ENCODE results near the gene EEF1A2. TPM values are rescaled to one million over a fixed set of nuclear protein-coding genes. Genes with fewer than 3 reads are reported as not detected.

EEF1A2 gene
- total and polyA plus RNA-seq, 4 donors = 79.9 to 690 (median 431) TPM

GRCh38 chr20:63442100-63442493, 56.8 kb downstream of the EEF1A2 start:
- no peak overlapping the region for H3K27ac ChIP-seq (ENCODE audit: low read depth, low read length)
- H3K4me3 ChIP-seq (ENCODE audit: low read depth, low read length) = no peak overlapping the region
- H3K9me3 ChIP-seq (ENCODE audit: control insufficient read depth, insufficient read depth, low read length) = no peaks in the 10 kb centered on the region
- 61% methylated on average over 9 of the region's 11 CpGs for WGBS (ENCODE audit: insufficient coverage)
- H3K4me1 ChIP-seq (ENCODE audit: control insufficient read depth, insufficient read depth, low read length) = peaks cover 32% of the 10 kb centered on the region
- peaks cover 63% of the 10 kb centered on the region for H3K36me3 ChIP-seq (ENCODE audit: control insufficient read depth, insufficient read depth, low read length)
- peak in 2 of 6 donors; percentile 68 to 73 for DNase-seq (ENCODE audit: low read depth in 4 of 6, low spot score in 6 of 6)
- no peaks in the 10 kb centered on the region for H3K27me3 ChIP-seq (ENCODE audit: control insufficient read depth, insufficient read depth, low read length)

- Histone ChIP-seq H3K4me1 (ENCODE audit: control insufficient read depth, insufficient read depth, low read length) (peaks cover 26% of the 10 kb centered on the region), H3K4me3 (ENCODE audit: low read depth, low read length) (no peak overlapping the region), H3K27ac (ENCODE audit: low read depth, low read length) (no peak overlapping the region), H3K9me3 (ENCODE audit: control insufficient read depth, insufficient read depth, low read length) (no peaks in the 10 kb centered on the region), H3K27me3 (ENCODE audit: control insufficient read depth, insufficient read depth, low read length) (no peaks in the 10 kb centered on the region), H3K36me3 (ENCODE audit: control insufficient read depth, insufficient read depth, low read length) (peaks cover 65% of the 10 kb centered on the region)
- DNase-seq (ENCODE audit: low read depth in 4 of 6, low spot score in 6 of 6) = no peak
- WGBS (ENCODE audit: insufficient coverage) = 69% methylated on average over 17 of the region's 22 CpGs
These were observed 57.5 kb downstream of the EEF1A2 start for GRCh38 chr20:63441136-63442099.

- H3K27me3 ChIP-seq (ENCODE audit: control insufficient read depth, insufficient read depth, low read length) = no peaks in the 10 kb centered on the region
- 87% methylated on average over 24 of the region's 26 CpGs for WGBS (ENCODE audit: insufficient coverage)
- peaks cover 65% of the 10 kb centered on the region for H3K36me3 ChIP-seq (ENCODE audit: control insufficient read depth, insufficient read depth, low read length)
- no peaks in the 10 kb centered on the region for H3K9me3 ChIP-seq (ENCODE audit: control insufficient read depth, insufficient read depth, low read length)
- H3K4me3 ChIP-seq (ENCODE audit: low read depth, low read length) = no peak overlapping the region
- peaks cover 21% of the 10 kb centered on the region for H3K4me1 ChIP-seq (ENCODE audit: control insufficient read depth, insufficient read depth, low read length)
- H3K27ac ChIP-seq (ENCODE audit: low read depth, low read length) = no peak overlapping the region
- no peak for DNase-seq (ENCODE audit: low read depth in 4 of 6, low spot score in 6 of 6)
These were observed 58.4 kb downstream of the EEF1A2 start for GRCh38 chr20:63440366-63440955.

GRCh38 chr20:63439866-63440265, 59.0 kb downstream of the EEF1A2 start:
- Histone ChIP-seq H3K9me3 (ENCODE audit: control insufficient read depth, insufficient read depth, low read length) (no peaks in the 10 kb centered on the region), H3K36me3 (ENCODE audit: control insufficient read depth, insufficient read depth, low read length) (peaks cover 59% of the 10 kb centered on the region), H3K4me1 (ENCODE audit: control insufficient read depth, insufficient read depth, low read length) (peaks cover 21% of the 10 kb centered on the region), H3K4me3 (ENCODE audit: low read depth, low read length) (no peak overlapping the region), H3K27me3 (ENCODE audit: control insufficient read depth, insufficient read depth, low read length) (no peaks in the 10 kb centered on the region), H3K27ac (ENCODE audit: low read depth, low read length) (no peak overlapping the region)
- WGBS (ENCODE audit: insufficient coverage) = 92% methylated on average over 14 of the region's 15 CpGs
- no peak for DNase-seq (ENCODE audit: low read depth in 4 of 6, low spot score in 6 of 6)

- no peak for DNase-seq (ENCODE audit: low read depth in 4 of 6, low spot score in 6 of 6)
- Histone ChIP-seq H3K27me3 (ENCODE audit: control insufficient read depth, insufficient read depth, low read length) (no peaks in the 10 kb centered on the region), H3K4me3 (ENCODE audit: low read depth, low read length) (no peak overlapping the region), H3K36me3 (ENCODE audit: control insufficient read depth, insufficient read depth, low read length) (peaks cover 60% of the 10 kb centered on the region), H3K9me3 (ENCODE audit: control insufficient read depth, insufficient read depth, low read length) (no peaks in the 10 kb centered on the region), H3K27ac (ENCODE audit: low read depth, low read length) (no peak overlapping the region), H3K4me1 (ENCODE audit: control insufficient read depth, insufficient read depth, low read length) (peaks cover 25% of the 10 kb centered on the region)
- 93% methylated on average over 12 of the region's 12 CpGs for WGBS (ENCODE audit: insufficient coverage)
These were observed 60.8 kb downstream of the EEF1A2 start for GRCh38 chr20:63438121-63438520.

Other genes starting within 250 kb of the EEF1A2 start
- 10 to 100 TPM; 38.7 to 41.3 TPM for gene NKAIN4, start 244.6 kb downstream of the EEF1A2 start, total RNA-seq
- 100 to 1,000 TPM; 126 to 153 TPM for gene NKAIN4, start 244.6 kb downstream of the EEF1A2 start, polyA plus RNA-seq (ENCODE audit: insufficient read length in 2 of 2)
- gene ARFGAP1, start 226.3 kb downstream of the EEF1A2 start, total RNA-seq = 10 to 100 TPM; 35.3 to 68.9 TPM
- gene ARFGAP1, start 226.3 kb downstream of the EEF1A2 start, polyA plus RNA-seq (ENCODE audit: insufficient read length in 2 of 2) = 100 to 1,000 TPM in 1 of 2 donors, 10 to 100 TPM in 1; 97.7 to 116 TPM
- 10 to 100 TPM; 10.3 to 14.4 TPM for gene COL20A1, start 205.9 kb downstream of the EEF1A2 start, total RNA-seq
- gene COL20A1, start 205.9 kb downstream of the EEF1A2 start, polyA plus RNA-seq (ENCODE audit: insufficient read length in 2 of 2) = 10 to 100 TPM; 50.0 to 50.9 TPM
- 10 to 100 TPM in 1 of 2 donors, 1 to 10 TPM in 1; 5.5 to 13.0 TPM for gene CHRNA4, start 137.7 kb downstream of the EEF1A2 start, total RNA-seq
- 10 to 100 TPM; 54.0 to 64.2 TPM for gene CHRNA4, start 137.7 kb downstream of the EEF1A2 start, polyA plus RNA-seq (ENCODE audit: insufficient read length in 2 of 2)
- 10 to 100 TPM; 30.7 to 66.5 TPM for gene KCNQ2, start 26.4 kb downstream of the EEF1A2 start, total RNA-seq
- gene KCNQ2, start 26.4 kb downstream of the EEF1A2 start, polyA plus RNA-seq (ENCODE audit: insufficient read length in 2 of 2) = 100 to 1,000 TPM; 140 to 155 TPM
- gene PPDPF, start 21.7 kb upstream of the EEF1A2 start, total RNA-seq = 10 to 100 TPM; 19.9 to 74.0 TPM
- gene PPDPF, start 21.7 kb upstream of the EEF1A2 start, polyA plus RNA-seq (ENCODE audit: insufficient read length in 2 of 2) = 100 to 1,000 TPM; 458 to 467 TPM
- under 1 TPM in 1 of 2 donors, not detected in 1; 0.06 TPM for gene PTK6, start 38.3 kb upstream of the EEF1A2 start, total RNA-seq
- 1 to 10 TPM; 1.1 to 2.1 TPM for gene PTK6, start 38.3 kb upstream of the EEF1A2 start, polyA plus RNA-seq (ENCODE audit: insufficient read length in 2 of 2)
- not detected for gene SRMS, start 48.7 kb upstream of the EEF1A2 start, total RNA-seq
- gene SRMS, start 48.7 kb upstream of the EEF1A2 start, polyA plus RNA-seq (ENCODE audit: insufficient read length in 2 of 2) = under 1 TPM; 0.22 to 0.42 TPM
- gene FNDC11, start 55.1 kb upstream of the EEF1A2 start, total RNA-seq = 1 to 10 TPM; 1.0 to 1.1 TPM
- gene FNDC11, start 55.1 kb upstream of the EEF1A2 start, polyA plus RNA-seq (ENCODE audit: insufficient read length in 2 of 2) = under 1 TPM; 0.93 to 0.99 TPM
- gene HELZ2, start 75.2 kb upstream of the EEF1A2 start, total RNA-seq = 1 to 10 TPM; 7.2 to 9.9 TPM
- 1 to 10 TPM; 6.1 to 6.8 TPM for gene HELZ2, start 75.2 kb upstream of the EEF1A2 start, polyA plus RNA-seq (ENCODE audit: insufficient read length in 2 of 2)
- gene GMEB2, start 128.0 kb upstream of the EEF1A2 start, total RNA-seq = 1 to 10 TPM; 5.9 to 9.3 TPM
- gene GMEB2, start 128.0 kb upstream of the EEF1A2 start, polyA plus RNA-seq (ENCODE audit: insufficient read length in 2 of 2) = 10 to 100 TPM; 11.1 to 12.0 TPM
- gene STMN3, start 154.3 kb upstream of the EEF1A2 start, total RNA-seq = 100 to 1,000 TPM; 137 to 142 TPM
- 100 to 1,000 TPM; 493 to 495 TPM for gene STMN3, start 154.3 kb upstream of the EEF1A2 start, polyA plus RNA-seq (ENCODE audit: insufficient read length in 2 of 2)
- 10 to 100 TPM in 1 of 2 donors, 1 to 10 TPM in 1; 8.1 to 16.9 TPM for gene RTEL1, start 159.2 kb upstream of the EEF1A2 start, total RNA-seq
- 10 to 100 TPM; 21.6 to 29.6 TPM for gene RTEL1, start 159.2 kb upstream of the EEF1A2 start, polyA plus RNA-seq (ENCODE audit: insufficient read length in 2 of 2)
- gene TNFRSF6B, start 197.6 kb upstream of the EEF1A2 start, total RNA-seq = 1 to 10 TPM; 1.1 to 3.1 TPM
- 1 to 10 TPM; 2.8 to 5.2 TPM for gene TNFRSF6B, start 197.6 kb upstream of the EEF1A2 start, polyA plus RNA-seq (ENCODE audit: insufficient read length in 2 of 2)
- gene ARFRP1, start 208.9 kb upstream of the EEF1A2 start, total RNA-seq = 10 to 100 TPM; 19.5 to 46.6 TPM
- 10 to 100 TPM; 52.0 to 57.8 TPM for gene ARFRP1, start 208.9 kb upstream of the EEF1A2 start, polyA plus RNA-seq (ENCODE audit: insufficient read length in 2 of 2)
- 10 to 100 TPM in 1 of 2 donors, 1 to 10 TPM in 1; 6.9 to 19.2 TPM for gene ZGPAT, start 209.0 kb upstream of the EEF1A2 start, total RNA-seq
- 10 to 100 TPM; 26.9 to 34.6 TPM for gene ZGPAT, start 209.0 kb upstream of the EEF1A2 start, polyA plus RNA-seq (ENCODE audit: insufficient read length in 2 of 2)
- gene LIME1, start 237.6 kb upstream of the EEF1A2 start, total RNA-seq = 1 to 10 TPM; 2.5 to 9.8 TPM
- 10 to 100 TPM; 19.6 to 24.5 TPM for gene LIME1, start 237.6 kb upstream of the EEF1A2 start, polyA plus RNA-seq (ENCODE audit: insufficient read length in 2 of 2)
- 10 to 100 TPM in 1 of 2 donors, 1 to 10 TPM in 1; 5.5 to 51.0 TPM for gene SLC2A4RG, start 240.7 kb upstream of the EEF1A2 start, total RNA-seq
- gene SLC2A4RG, start 240.7 kb upstream of the EEF1A2 start, polyA plus RNA-seq (ENCODE audit: insufficient read length in 2 of 2) = 10 to 100 TPM; 55.2 to 79.1 TPM